Left lung (tissue), 10 donors: ENCODE measurements around the gene NMD3. TPM values are rescaled to one million over a fixed set of nuclear protein-coding genes. Genes with fewer than 3 reads are reported as not detected.

Experiments
- ATAC-seq: fragments of 200-7000 bp; cut with Tn5 transposase; one replicate; pipeline ENCODE4 v1.9.1; 2020; ENCODE audit warnings: moderate library complexity
- DNase-seq, 4 donors: peaks; one replicate each; pipeline ENCODE4 v3.0.0-alpha.2; 2013 to 2020
- H3K27ac ChIP-seq, 2 donors: fragments of 200-600 bp; sonication (generic) in 1 of 2; one replicate each; pipeline versions ENCODE4 v1.5.0 to v1.8.0; 2020 to 2021
- H3K27me3 ChIP-seq, 2 donors: fragments of 200-600 bp; sonication (generic) in 1 of 2; one replicate each; pipeline versions ENCODE4 v1.5.0 to v1.8.0; 2020 to 2021
- H3K36me3 ChIP-seq, 2 donors: fragments of 200-600 bp; sonication (generic) in 1 of 2; one replicate each; pipeline versions ENCODE4 v1.5.0 to v1.8.0; 2020 to 2021
- H3K4me1 ChIP-seq, 2 donors: fragments of 200-600 bp; one replicate each; pipeline ENCODE4 v1.8.0; 2021
- H3K4me3 ChIP-seq, 2 donors: fragments of 200-600 bp; sonication (generic) in 1 of 2; one replicate each; pipeline versions ENCODE4 v1.5.0 to v1.8.0; 2020 to 2021; ENCODE audit warnings: mild to moderate bottlenecking in 1 of 2
- H3K9me3 ChIP-seq, 2 donors: fragments of 200-600 bp; sonication (generic) in 1 of 2; one replicate each; pipeline versions ENCODE4 v1.5.0 to v1.8.0; 2020 to 2021
- CTCF ChIP-seq, 2 donors: fragments of 200-600 bp; sonication (generic) in 1 of 2; IDR thresholded peaks; one replicate each; pipeline versions ENCODE4 v1.5.0 to v1.8.0; 2021; ENCODE audit warnings: antibody characterized with exemption in 2 of 2
- intact Hi-C, 2 donors: fragments of 100-400 bp; cut with DNase I; formaldehyde crosslinking; loops; one replicate each; pipeline versions ENCODE4 v1.11.2 to v1.14.2; 2022
- polyA plus RNA-seq, 6 donors: library from polyadenylated mRNA; unstranded; fragments of 120-200 nt; gene quantifications; one replicate each; pipeline ENCODE4 v1.2.1, GENCODE V29; 2013; ENCODE audit not compliant: insufficient read length in 6 of 6
- total RNA-seq, 2 donors: library from RNA; stranded (reverse); fragmentation: NEBNext Ultra II Directional; extraction: Animal tissue kit (Norgen Biotek cat#: 25700); gene quantifications; one replicate each; pipeline ENCODE4 v1.2.1, GENCODE V29; 2021
- donor health status: DM: no; HTN: yes; CAD: no.
- donor health status: DM: no; HTN: no; CAD: no.

Gene NMD3
- total and polyA plus RNA-seq, 8 donors = 44.8 to 62.2 (median 51.9) TPM

GRCh38 chr3:161267646-161268045 lies 46.5 kb downstream of the NMD3 start:
- ATAC-seq (no peak), DNase-seq (no peak)
- no peak for TF ChIP-seq CTCF (IDR thresholded peaks at IDR 0.05)
- Histone ChIP-seq H3K27me3 (no peaks in the 10 kb centered on the region), H3K4me3 (no peak overlapping the region), H3K4me1 (no peaks in the 10 kb centered on the region), H3K9me3 (peaks cover 0 to 2% of the 10 kb centered on the region in 2 donors), H3K36me3 (peaks cover 0 to 12% of the 10 kb centered on the region in 2 donors), H3K27ac (no peak overlapping the region)
- intact Hi-C loops = no loop called here

GRCh38 chr3:161268601-161269000 lies 47.5 kb downstream of the NMD3 start:
- Histone ChIP-seq H3K4me1 (no peaks in the 10 kb centered on the region), H3K27ac (no peak overlapping the region), H3K36me3 (peaks cover 0 to 12% of the 10 kb centered on the region in 2 donors), H3K27me3 (no peaks in the 10 kb centered on the region), H3K9me3 (peaks cover 0 to 2% of the 10 kb centered on the region in 2 donors), H3K4me3 (no peak overlapping the region)
- DNase-seq (peak in 1 of 4 donors; percentile 10), ATAC-seq (peak; percentile 38)
- intact Hi-C loops = no loop called here
- TF ChIP-seq CTCF (IDR thresholded peaks at IDR 0.05) = no peak

GRCh38 chr3:161270991-161271390 lies 49.9 kb downstream of the NMD3 start:
- TF ChIP-seq CTCF (IDR thresholded peaks at IDR 0.05) = no peak
- H3K36me3 ChIP-seq = peaks cover 0 to 9% of the 10 kb centered on the region in 2 donors
- peak in 1 of 4 donors; percentile 71 for DNase-seq
- intact Hi-C loops = loop anchor here in 1 of 2 donors (5.0 kb wide), 1 partner anchor 151 kb away; no protein-coding TSS in a partner anchor
- no peak overlapping the region for H3K27ac ChIP-seq
- no peaks in the 10 kb centered on the region for H3K4me1 ChIP-seq
- no peak overlapping the region for H3K4me3 ChIP-seq
- no peaks in the 10 kb centered on the region for H3K27me3 ChIP-seq
- no peak for ATAC-seq
- no peaks in the 10 kb centered on the region for H3K9me3 ChIP-seq

GRCh38 chr3:161271646-161272045 lies 50.5 kb downstream of the NMD3 start:
- Histone ChIP-seq H3K4me3 (no peak overlapping the region), H3K9me3 (no peaks in the 10 kb centered on the region), H3K36me3 (peaks cover 0 to 12% of the 10 kb centered on the region in 2 donors), H3K27ac (no peak overlapping the region), H3K27me3 (no peaks in the 10 kb centered on the region), H3K4me1 (no peaks in the 10 kb centered on the region)
- intact Hi-C loops = loop anchor here in 1 of 2 donors (5.0 kb wide), 1 partner anchor 151 kb away; no protein-coding TSS in a partner anchor
- DNase-seq (no peak), ATAC-seq (no peak)
- TF ChIP-seq CTCF (IDR thresholded peaks at IDR 0.05) = no peak

- H3K27ac ChIP-seq = no peak overlapping the region
- H3K4me3 ChIP-seq = no peak overlapping the region
- no peaks in the 10 kb centered on the region for H3K27me3 ChIP-seq
- no peaks in the 10 kb centered on the region for H3K4me1 ChIP-seq
- H3K36me3 ChIP-seq = peaks cover 0 to 12% of the 10 kb centered on the region in 2 donors
- intact Hi-C loops = loop anchor here in 1 of 2 donors (5.0 kb wide), 1 partner anchor 150 kb away; no protein-coding TSS in a partner anchor
- DNase-seq (no peak), ATAC-seq (no peak)
- peaks cover 0 to 3% of the 10 kb centered on the region in 2 donors for H3K9me3 ChIP-seq
- TF ChIP-seq CTCF (IDR thresholded peaks at IDR 0.05) = no peak
Measured at GRCh38 chr3:161272524-161272923, 51.4 kb downstream of the NMD3 start.
